HCT116 (cell line): ENCODE data around the gene DENND10.

Source experiments
- EZH2phosphoT487 ChIP-seq: fragments of 200-600 bp; IDR thresholded peaks from 2 replicates; pipeline ENCODE4 v1.6.1; 2018; ENCODE audit warnings: antibody characterized with exemption, borderline replicate concordance
- POLR2A ChIP-seq: IDR thresholded peaks from 2 replicates; pipeline ENCODE4 v1.7.0; 2011; ENCODE audit warnings: borderline replicate concordance; ENCODE audit not compliant: insufficient read depth, insufficient read length; ENCODE audit errors: extremely low read depth
- SIN3A ChIP-seq: IDR thresholded peaks from 2 replicates; pipeline ENCODE4 v1.6.1; 2012; ENCODE audit warnings: low read depth
- ZNF274 ChIP-seq: fragments of 200-500 bp; sonication (Bioruptor generic); IDR thresholded peaks from 2 replicates; pipeline ENCODE4 v1.6.1; 2014; ENCODE audit warnings: mild to moderate bottlenecking, low read depth, low read length, inconsistent platforms
- TF ChIP-seq, protein P1 (sequence below): IDR thresholded peaks from 2 replicates; pipeline ENCODE4 v1.6.1; 2012; ENCODE audit warnings: low read depth
- TF ChIP-seq, protein P2 (sequence below), 3 experiments: fragments of 200-600 bp in 1 of 3; sonication (generic) in 1 of 3; IDR thresholded peaks in 2 of 3; conservative IDR thresholded peaks in 1 of 3; 2 replicates each; pipeline ENCODE4 v1.5.1; 2012 to 2017; ENCODE audit warnings: low read depth in 2 of 3, low read length in 2 of 3, antibody characterized with exemption in 1 of 3, borderline replicate concordance in 1 of 3, control low read depth in 1 of 3, mild to moderate bottlenecking in 1 of 3, mixed read lengths in 1 of 3, mixed run types in 1 of 3, moderate library complexity in 1 of 3; ENCODE audit not compliant: insufficient read depth in 1 of 3
- TF ChIP-seq, protein P3 (sequence below): IDR thresholded peaks from 2 replicates; pipeline ENCODE4 v1.6.1; 2011; ENCODE audit warnings: mild to moderate bottlenecking, low read length, moderate library complexity; ENCODE audit not compliant: insufficient replicate concordance; ENCODE audit errors: extremely low read depth

DNA sequence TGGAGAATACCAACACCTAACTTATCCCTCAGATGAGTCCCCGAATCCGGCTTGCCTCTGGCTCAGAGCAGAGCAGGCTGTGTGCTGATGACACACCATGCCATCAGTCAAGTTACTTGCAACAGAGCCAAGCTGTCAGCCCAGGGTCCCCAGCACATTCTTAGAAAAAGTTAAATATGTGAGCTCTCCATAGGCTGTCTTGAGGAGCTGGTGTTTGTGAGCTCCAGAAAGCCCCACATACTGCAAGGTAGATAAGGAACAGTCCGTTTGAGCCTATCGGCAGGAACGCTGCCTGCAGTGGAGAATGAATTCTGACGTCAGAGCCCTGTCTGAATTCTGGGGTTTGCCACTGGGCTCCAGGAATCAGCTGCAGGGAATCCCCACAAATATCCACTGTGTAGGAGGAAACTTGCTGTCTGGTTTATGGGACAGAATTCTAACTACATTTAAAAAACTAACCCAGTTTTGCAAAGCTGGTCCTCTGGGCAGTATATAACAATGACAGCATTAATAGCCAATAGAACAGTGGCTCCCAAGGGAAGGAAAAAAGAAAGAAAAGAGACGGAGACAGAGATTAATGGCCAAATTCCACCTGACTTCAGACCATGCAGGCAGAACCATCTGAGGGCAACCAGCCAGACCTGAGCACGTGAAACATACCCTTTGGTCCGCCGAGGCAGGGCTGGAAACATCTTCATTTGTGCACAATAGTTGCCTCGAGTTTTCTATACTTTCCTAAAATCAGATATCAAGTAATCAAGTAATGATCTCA lies 58.0 kb downstream of the DENND10 start:
- TF ChIP-seq EZH2phosphoT487, result no peak
- TF ChIP-seq, protein P1, sequence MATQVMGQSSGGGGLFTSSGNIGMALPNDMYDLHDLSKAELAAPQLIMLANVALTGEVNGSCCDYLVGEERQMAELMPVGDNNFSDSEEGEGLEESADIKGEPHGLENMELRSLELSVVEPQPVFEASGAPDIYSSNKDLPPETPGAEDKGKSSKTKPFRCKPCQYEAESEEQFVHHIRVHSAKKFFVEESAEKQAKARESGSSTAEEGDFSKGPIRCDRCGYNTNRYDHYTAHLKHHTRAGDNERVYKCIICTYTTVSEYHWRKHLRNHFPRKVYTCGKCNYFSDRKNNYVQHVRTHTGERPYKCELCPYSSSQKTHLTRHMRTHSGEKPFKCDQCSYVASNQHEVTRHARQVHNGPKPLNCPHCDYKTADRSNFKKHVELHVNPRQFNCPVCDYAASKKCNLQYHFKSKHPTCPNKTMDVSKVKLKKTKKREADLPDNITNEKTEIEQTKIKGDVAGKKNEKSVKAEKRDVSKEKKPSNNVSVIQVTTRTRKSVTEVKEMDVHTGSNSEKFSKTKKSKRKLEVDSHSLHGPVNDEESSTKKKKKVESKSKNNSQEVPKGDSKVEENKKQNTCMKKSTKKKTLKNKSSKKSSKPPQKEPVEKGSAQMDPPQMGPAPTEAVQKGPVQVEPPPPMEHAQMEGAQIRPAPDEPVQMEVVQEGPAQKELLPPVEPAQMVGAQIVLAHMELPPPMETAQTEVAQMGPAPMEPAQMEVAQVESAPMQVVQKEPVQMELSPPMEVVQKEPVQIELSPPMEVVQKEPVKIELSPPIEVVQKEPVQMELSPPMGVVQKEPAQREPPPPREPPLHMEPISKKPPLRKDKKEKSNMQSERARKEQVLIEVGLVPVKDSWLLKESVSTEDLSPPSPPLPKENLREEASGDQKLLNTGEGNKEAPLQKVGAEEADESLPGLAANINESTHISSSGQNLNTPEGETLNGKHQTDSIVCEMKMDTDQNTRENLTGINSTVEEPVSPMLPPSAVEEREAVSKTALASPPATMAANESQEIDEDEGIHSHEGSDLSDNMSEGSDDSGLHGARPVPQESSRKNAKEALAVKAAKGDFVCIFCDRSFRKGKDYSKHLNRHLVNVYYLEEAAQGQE, result no peak
- TF ChIP-seq ZNF274, result no peak
- TF ChIP-seq, protein P2, sequence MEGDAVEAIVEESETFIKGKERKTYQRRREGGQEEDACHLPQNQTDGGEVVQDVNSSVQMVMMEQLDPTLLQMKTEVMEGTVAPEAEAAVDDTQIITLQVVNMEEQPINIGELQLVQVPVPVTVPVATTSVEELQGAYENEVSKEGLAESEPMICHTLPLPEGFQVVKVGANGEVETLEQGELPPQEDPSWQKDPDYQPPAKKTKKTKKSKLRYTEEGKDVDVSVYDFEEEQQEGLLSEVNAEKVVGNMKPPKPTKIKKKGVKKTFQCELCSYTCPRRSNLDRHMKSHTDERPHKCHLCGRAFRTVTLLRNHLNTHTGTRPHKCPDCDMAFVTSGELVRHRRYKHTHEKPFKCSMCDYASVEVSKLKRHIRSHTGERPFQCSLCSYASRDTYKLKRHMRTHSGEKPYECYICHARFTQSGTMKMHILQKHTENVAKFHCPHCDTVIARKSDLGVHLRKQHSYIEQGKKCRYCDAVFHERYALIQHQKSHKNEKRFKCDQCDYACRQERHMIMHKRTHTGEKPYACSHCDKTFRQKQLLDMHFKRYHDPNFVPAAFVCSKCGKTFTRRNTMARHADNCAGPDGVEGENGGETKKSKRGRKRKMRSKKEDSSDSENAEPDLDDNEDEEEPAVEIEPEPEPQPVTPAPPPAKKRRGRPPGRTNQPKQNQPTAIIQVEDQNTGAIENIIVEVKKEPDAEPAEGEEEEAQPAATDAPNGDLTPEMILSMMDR (IDR thresholded peaks at IDR 0.05 in 2 of 3, conservative IDR thresholded peaks at IDR 0.05 in 1 of 3; ENCODE audit: borderline replicate concordance in 1 of 3, insufficient read depth in 1 of 3, low read depth in 2 of 3, low read length in 2 of 3), result no peak
- no peak for TF ChIP-seq POLR2A
- TF ChIP-seq, protein P3, sequence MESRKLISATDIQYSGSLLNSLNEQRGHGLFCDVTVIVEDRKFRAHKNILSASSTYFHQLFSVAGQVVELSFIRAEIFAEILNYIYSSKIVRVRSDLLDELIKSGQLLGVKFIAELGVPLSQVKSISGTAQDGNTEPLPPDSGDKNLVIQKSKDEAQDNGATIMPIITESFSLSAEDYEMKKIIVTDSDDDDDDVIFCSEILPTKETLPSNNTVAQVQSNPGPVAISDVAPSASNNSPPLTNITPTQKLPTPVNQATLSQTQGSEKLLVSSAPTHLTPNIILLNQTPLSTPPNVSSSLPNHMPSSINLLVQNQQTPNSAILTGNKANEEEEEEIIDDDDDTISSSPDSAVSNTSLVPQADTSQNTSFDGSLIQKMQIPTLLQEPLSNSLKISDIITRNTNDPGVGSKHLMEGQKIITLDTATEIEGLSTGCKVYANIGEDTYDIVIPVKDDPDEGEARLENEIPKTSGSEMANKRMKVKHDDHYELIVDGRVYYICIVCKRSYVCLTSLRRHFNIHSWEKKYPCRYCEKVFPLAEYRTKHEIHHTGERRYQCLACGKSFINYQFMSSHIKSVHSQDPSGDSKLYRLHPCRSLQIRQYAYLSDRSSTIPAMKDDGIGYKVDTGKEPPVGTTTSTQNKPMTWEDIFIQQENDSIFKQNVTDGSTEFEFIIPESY, result no peak
- no peak for TF ChIP-seq SIN3A
